H1 (cell line): Measurements from ENCODE around the gene ERG28.

Experiments
- CHD2 ChIP-seq: IDR thresholded peaks from 2 replicates; pipeline ENCODE4 v1.6.1; 2012; ENCODE audit warnings: low read length, improper control_type of control experiment
- CTCF ChIP-seq, 3 experiments: IDR thresholded peaks; 1 replicate in 2 of 3; 2 replicates in 1 of 3; pipeline versions ENCODE4 v1.5.1 to v1.6.1; 2011; ENCODE audit warnings: low read length in 3 of 3, mild to moderate bottlenecking in 3 of 3, inconsistent platforms in 2 of 3, low read depth in 1 of 3, moderate library complexity in 1 of 3; ENCODE audit not compliant: insufficient read depth in 1 of 3; ENCODE audit errors: control extremely low read depth in 1 of 3
- GTF2F1 ChIP-seq: IDR thresholded peaks from 2 replicates; pipeline ENCODE4 v1.6.1; 2012; ENCODE audit warnings: low read depth, low read length, improper control_type of control experiment, borderline replicate concordance
- KDM1A ChIP-seq: fragments of 200-600, 300-600 bp; sonication (generic); IDR thresholded peaks from 2 replicates; pipeline ENCODE4 v1.7.1; 2016; ENCODE audit warnings: mild to moderate bottlenecking, low read length, borderline replicate concordance
- POLR2A ChIP-seq, 2 experiments: IDR thresholded peaks; 1 replicate in 1 of 2; 2 replicates in 1 of 2; pipeline ENCODE4 v1.6.1; 2011; ENCODE audit warnings: low read depth in 2 of 2, low read length in 2 of 2, mild to moderate bottlenecking in 2 of 2; ENCODE audit errors: control extremely low read depth in 1 of 2
- POLR2AphosphoS5 ChIP-seq: IDR thresholded peaks from 2 replicates; pipeline ENCODE4 v1.6.1; 2011; ENCODE audit warnings: low read depth, low read length
- RNF2 ChIP-seq: fragments of 200-900, 300-1000 bp; sonication (generic); IDR thresholded peaks from 2 replicates; pipeline ENCODE4 v1.7.1; 2016; ENCODE audit warnings: borderline replicate concordance, low read depth, mild to moderate bottlenecking, antibody characterized with exemption, low read length; ENCODE audit not compliant: poor library complexity, severe bottlenecking; ENCODE audit errors: missing control alignments
- SP2 ChIP-seq: IDR thresholded peaks from 2 replicates; pipeline ENCODE4 v1.6.1; 2012; ENCODE audit warnings: mild to moderate bottlenecking, low read length, inconsistent platforms
- TCF12 ChIP-seq: IDR thresholded peaks from 2 replicates; pipeline ENCODE4 v1.6.1; 2011; ENCODE audit warnings: low read depth, mild to moderate bottlenecking, low read length

GRCh38 chr14:75614179-75614578, 46.5 kb downstream of the ERG28 start:
- TF ChIP-seq GTF2F1 (no peak), CTCF (IDR thresholded peaks at IDR 0.05; ENCODE audit: control extremely low read depth in 1 of 3, insufficient read depth in 1 of 3, low read depth in 1 of 3, low read length in 3 of 3) (no peak), SP2 (no peak), POLR2AphosphoS5 (no peak), POLR2A (IDR thresholded peaks at IDR 0.05; ENCODE audit: control extremely low read depth in 1 of 2, low read depth in 2 of 2, low read length in 2 of 2) (no peak), RNF2 (no peak), CHD2 (no peak), KDM1A (no peak), TCF12 (no peak)
